GM18951 (cell line): ENCODE results near the gene NOXRED1.

ENCODE experiments used
- POLR2A ChIP-seq: IDR thresholded peaks from 4 replicates; pipeline ENCODE4 v1.6.1; 2011; ENCODE audit warnings: mild to moderate bottlenecking; ENCODE audit not compliant: insufficient read length, insufficient read depth; ENCODE audit errors: extremely low read depth
- in situ Hi-C: fragments of 300-500 bp; cut with MboI; formaldehyde crosslinking; loops from one replicate; pipeline ENCODE4 v1.12.0; 2022; ENCODE audit warnings: low sequenced_read_pairs, mixed read lengths, inconsistent platforms; ENCODE audit not compliant: unreplicated experiment

The NOXRED1 gene

GRCh38 chr14:77346495-77346894 lies 76.8 kb downstream of the NOXRED1 start:
- TF ChIP-seq POLR2A = no peak
- in situ Hi-C loops = no loop called here

DNA sequence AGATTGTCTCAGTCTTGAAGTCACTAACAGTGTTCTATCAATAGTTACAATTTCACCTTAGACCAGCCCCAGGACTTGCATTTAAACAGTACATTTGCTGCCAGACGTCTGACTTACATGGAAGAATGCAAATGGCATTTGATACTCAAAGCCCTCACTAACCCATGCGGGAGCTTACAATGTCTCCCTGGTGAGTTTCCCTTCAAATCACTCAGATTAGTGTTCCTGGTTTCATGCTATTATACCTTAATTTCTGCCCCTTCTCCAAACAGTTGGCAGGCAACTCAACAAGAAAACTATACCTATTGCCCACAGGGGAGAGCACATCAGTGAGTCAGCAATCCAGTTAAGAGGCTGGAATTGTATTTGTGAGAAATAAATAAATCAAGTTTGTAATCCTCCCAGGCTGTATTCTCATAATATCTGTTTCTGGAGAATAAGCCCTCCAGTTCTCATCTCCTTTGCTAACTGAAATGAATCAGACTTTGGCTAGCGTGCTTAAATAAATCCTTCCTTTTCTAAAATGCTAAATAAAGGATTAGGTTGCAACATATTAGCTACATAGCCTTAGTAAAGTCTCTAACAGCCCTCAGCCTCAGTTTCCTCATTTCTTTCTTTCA lies 78.8 kb downstream of the NOXRED1 start:
- TF ChIP-seq POLR2A = no peak
- in situ Hi-C loops = no loop called here
